SH-SY5Y (cell line): ENCODE measurements around the gene DIPK1B.

ENCODE experiments used
- GATA2 ChIP-seq: IDR thresholded peaks from 2 replicates; pipeline ENCODE4 v1.6.1; 2011; ENCODE audit warnings: mild to moderate bottlenecking, low read depth, low read length
- GATA3 ChIP-seq: IDR thresholded peaks from 2 replicates; pipeline ENCODE4 v1.6.1; 2011; ENCODE audit warnings: low read depth, mild to moderate bottlenecking, low read length, moderate library complexity

DIPK1B gene

GRCh38 chr9:136670576-136671253, 41.7 kb upstream of the DIPK1B start:
- no peak for TF ChIP-seq GATA2
- no peak for TF ChIP-seq GATA3

GRCh38 chr9:136671254-136671614, 41.1 kb upstream of the DIPK1B start:
- TF ChIP-seq GATA3 (no peak), GATA2 (no peak)

GRCh38 chr9:136671646-136672430, 40.5 kb upstream of the DIPK1B start:
- TF ChIP-seq GATA2: no peak
- TF ChIP-seq GATA3: no peak

- TF ChIP-seq GATA3 (no peak), GATA2 (no peak)
These were observed 39.8 kb upstream of the DIPK1B start for GRCh38 chr9:136672431-136673087.

GRCh38 chr9:136673088-136673974, 39.0 kb upstream of the DIPK1B start:
- TF ChIP-seq GATA2 (no peak), GATA3 (no peak)

GRCh38 chr9:136673975-136674785, 38.2 kb upstream of the DIPK1B start:
- no peak for TF ChIP-seq GATA3
- no peak for TF ChIP-seq GATA2

GRCh38 chr9:136674786-136675349, 37.5 kb upstream of the DIPK1B start:
- TF ChIP-seq GATA2: no peak
- TF ChIP-seq GATA3: no peak

GRCh38 chr9:136675477-136676296, 36.7 kb upstream of the DIPK1B start:
- TF ChIP-seq GATA2 (no peak), GATA3 (no peak)

GRCh38 chr9:136676297-136676794, 36.0 kb upstream of the DIPK1B start:
- TF ChIP-seq GATA2: no peak
- no peak for TF ChIP-seq GATA3

GRCh38 chr9:136676920-136677686, 35.3 kb upstream of the DIPK1B start:
- no peak for TF ChIP-seq GATA3
- no peak for TF ChIP-seq GATA2

- TF ChIP-seq GATA3: no peak
- TF ChIP-seq GATA2: no peak
These were observed 34.3 kb upstream of the DIPK1B start for GRCh38 chr9:136678034-136678433.

- no peak for TF ChIP-seq GATA2
- TF ChIP-seq GATA3: no peak
These were observed 33.7 kb upstream of the DIPK1B start for GRCh38 chr9:136678624-136679023.
